MG63 (cell line): Measurements from ENCODE around the gene VCAN. TPM values are rescaled to one million over a fixed set of nuclear protein-coding genes. Genes with fewer than 3 reads are reported as not detected.

Source experiments
- DNase-seq: peaks from one replicate; pipeline ENCODE4 v3.0.0-alpha.2; 2020
- H3K27me3 ChIP-seq: fragments of 250-450 bp; sonication (Bioruptor Pico); 2 replicates; pipeline ENCODE4 v1.5.1; 2020; ENCODE audit warnings: mild to moderate bottlenecking, moderate library complexity
- H3K36me3 ChIP-seq: fragments of 250-450 bp; sonication (Bioruptor Pico); 2 replicates; pipeline ENCODE4 v1.5.1; 2020; ENCODE audit warnings: mild to moderate bottlenecking, moderate library complexity
- H3K4me3 ChIP-seq: fragments of 250-450 bp; sonication (Bioruptor Pico); 2 replicates; pipeline ENCODE4 v1.5.1; 2020; ENCODE audit warnings: mild to moderate bottlenecking, moderate library complexity
- H3K9me3 ChIP-seq: fragments of 250-450 bp; sonication (Bioruptor Pico); 2 replicates; pipeline ENCODE4 v1.5.1; 2020; ENCODE audit warnings: mild to moderate bottlenecking, moderate library complexity
- total RNA-seq: library from RNA; depleted of rRNA; stranded (reverse); fragments of >200 nt; shearing (Covaris generic); gene quantifications from 2 replicates; pipeline ENCODE4 v1.2.3, GENCODE V29; 2014; ENCODE audit warnings: low replicate concordance; rRNA removed

VCAN gene
- total RNA-seq, 1 experiment from 2014 or later = 36.9 TPM

DNA sequence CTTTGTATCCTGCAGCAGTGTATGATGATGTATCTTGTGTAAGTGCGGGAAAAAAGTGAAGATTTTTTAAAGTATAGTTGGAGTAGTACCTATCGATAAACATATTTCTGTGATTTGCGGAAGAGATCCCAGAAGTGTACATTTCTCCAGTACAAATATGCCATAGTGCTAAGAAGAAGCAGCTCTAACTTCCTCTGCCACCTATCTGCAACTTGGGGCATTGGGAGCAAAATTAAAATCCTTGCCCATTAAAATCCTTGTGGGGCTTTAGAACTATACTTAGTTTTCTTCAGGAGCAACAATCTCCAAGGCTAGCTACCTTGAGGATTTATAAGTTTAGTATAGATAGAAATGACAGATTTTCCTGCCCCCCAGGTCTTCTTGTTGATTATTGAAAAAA, 123.7 kb downstream of the VCAN start:
- Histone ChIP-seq H3K4me3 (no peak overlapping the region), H3K27me3 (no peaks in the 10 kb centered on the region), H3K36me3 (no peaks in the 10 kb centered on the region), H3K9me3 (no peaks in the 10 kb centered on the region)
- DNase-seq = no peak

DNA sequence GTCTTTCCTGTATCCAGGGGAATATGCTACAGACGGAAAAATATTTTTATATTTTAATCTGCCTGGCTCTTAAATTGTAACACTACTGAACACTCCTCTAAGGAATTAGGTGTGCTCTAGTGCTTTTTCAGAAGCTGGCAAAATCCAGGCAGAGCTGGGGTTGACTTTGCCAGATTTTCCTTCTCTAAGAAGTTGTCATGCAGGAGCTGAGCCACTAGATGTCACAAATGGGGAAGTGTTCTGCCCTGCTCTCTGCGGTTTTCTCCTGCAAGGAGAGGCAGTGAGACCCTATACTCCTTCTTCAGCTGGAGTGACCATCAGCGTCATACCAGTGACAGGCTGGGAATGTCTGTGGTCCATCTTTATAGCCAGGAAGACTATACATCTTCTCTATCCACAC, 136.6 kb downstream of the VCAN start:
- H3K9me3 ChIP-seq = no peaks in the 10 kb centered on the region

DNA sequence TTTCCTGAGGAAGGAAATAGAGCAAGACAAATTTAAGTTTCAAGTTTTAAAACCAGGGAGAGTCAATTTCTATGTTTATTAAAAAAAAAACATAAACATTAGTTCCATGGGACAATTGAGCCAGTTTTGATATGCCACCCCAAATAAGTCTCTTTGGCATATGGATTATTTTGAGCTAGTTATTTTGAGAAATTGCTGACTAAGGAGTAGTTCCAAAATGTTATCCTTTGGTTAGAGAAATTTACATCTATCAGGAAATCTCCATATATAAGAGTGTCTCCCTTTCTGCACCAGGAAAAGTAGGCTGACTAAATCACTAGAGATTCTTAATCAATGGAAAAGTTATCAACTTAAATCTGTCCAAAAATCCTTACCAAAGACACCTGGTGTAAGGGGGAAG, 143.3 kb downstream of the VCAN start:
- H3K27me3 ChIP-seq = no peaks in the 10 kb centered on the region; the same call in 1 of the 2 replicates
- no peak for DNase-seq
- peaks cover 5% of the 10 kb centered on the region for H3K9me3 ChIP-seq
- no peak overlapping the region for H3K4me3 ChIP-seq
- no peaks in the 10 kb centered on the region for H3K36me3 ChIP-seq

More for the DNA sequence above, 136.6 kb downstream of the VCAN start:
- H3K36me3 ChIP-seq = no peaks in the 10 kb centered on the region
- peak; percentile 15 for DNase-seq
- no peak overlapping the region for H3K4me3 ChIP-seq
- H3K27me3 ChIP-seq = no peaks in the 10 kb centered on the region; the same call in none of the 2 replicates

DNA sequence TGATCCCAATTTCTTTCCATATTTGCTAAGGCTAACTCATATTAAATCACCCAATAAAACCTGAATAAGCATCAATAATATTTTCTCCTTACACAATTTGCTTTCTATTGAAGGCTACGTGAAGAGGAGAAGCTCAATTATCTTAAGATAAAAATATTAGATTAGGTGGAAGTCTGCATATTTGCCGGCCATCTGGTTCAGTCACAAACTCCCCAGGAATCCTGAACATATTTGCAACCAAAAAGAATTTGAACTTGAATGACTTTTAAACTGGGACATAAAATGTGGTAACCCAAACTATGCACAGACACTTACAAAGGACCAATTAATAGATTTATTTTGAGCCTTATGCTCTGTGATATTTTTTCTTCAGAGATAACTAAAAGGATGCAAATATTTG, 156.8 kb downstream of the VCAN start:
- no peak for DNase-seq

More for the DNA sequence above, 156.8 kb downstream of the VCAN start:
- Histone ChIP-seq H3K36me3 (no peaks in the 10 kb centered on the region), H3K4me3 (no peak overlapping the region), H3K27me3 (no peaks in the 10 kb centered on the region), H3K9me3 (no peaks in the 10 kb centered on the region)

Other genes starting within 250 kb of the VCAN start
- 0.16 TPM in 1 of 2 replicates, not detected in the other for gene HAPLN1, start 249.1 kb downstream of the VCAN start, total RNA-seq